Stimulated activated CD8-positive, alpha-beta memory T cell treated with anti-CD3 and anti-CD28 coated beads, Interleukin-7, amount 100 ng/mL, for 48 hours (primary cell): ENCODE results near the gene KLF13.
A peak's percentile ranks its signal among the peaks of the same experiment; 100 is the strongest.

Source experiments
- DNase-seq, 2 donors: peaks; one replicate each; pipeline ENCODE4 v3.0.0-alpha.2; 2020; ENCODE audit warnings: low read depth in 1 of 2; ENCODE audit errors: extremely low read depth in 1 of 2

KLF13 gene

GRCh38 chr15:31377030-31377429 lies 50.4 kb downstream of the KLF13 start:
- no peak for DNase-seq

- DNase-seq, result no peak
These were observed 51.8 kb downstream of the KLF13 start for GRCh38 chr15:31378363-31378903.

- DNase-seq, result no peak
These were observed 52.4 kb downstream of the KLF13 start for GRCh38 chr15:31379042-31379441.

- DNase-seq, result no peak
These were observed 52.9 kb downstream of the KLF13 start for GRCh38 chr15:31379577-31379976.

DNA sequence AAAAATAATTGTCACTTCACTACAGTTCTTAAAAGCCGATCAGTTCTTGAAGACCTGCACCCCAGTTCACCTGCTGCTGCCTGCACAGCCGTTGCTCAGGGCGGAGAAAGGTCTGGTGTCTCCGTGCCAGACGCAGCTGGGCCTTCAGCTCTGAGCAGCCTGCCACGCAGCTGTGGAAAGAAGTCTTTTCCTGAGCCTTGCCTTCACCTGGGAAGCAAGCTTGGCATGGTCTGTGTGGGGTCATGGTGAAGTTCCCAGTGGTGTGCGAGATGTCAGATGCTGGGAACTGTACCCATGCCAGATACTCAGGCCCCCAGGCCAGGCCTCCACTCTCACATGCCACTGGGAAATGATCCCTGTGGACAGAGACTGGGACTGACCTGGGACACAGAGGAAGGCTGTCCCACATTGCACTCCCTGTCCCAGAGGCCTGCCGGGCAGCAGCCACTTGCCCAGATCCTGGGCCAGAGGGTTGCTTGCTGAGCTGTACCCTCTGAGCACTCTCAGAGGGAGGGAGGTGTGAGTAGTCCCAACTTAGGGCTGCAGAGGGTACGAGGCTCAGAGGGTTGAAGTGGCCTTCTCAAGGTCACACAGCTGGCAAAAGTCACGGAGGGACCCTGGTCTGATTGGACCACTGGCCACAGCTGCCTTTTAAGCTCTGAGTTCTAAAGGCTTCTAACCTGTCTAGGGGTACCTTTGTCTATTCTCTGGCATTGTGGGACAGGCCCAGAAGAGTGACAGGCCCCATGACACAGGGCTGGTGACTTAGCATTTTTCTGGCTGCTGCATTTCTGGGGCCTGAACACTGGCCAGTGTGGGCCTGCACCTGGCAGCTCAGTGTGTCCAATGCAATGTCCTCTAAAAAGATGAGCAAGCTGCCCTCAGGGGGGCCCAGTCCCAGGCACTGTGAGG lies 55.4 kb downstream of the KLF13 start:
- no peak for DNase-seq

DNA sequence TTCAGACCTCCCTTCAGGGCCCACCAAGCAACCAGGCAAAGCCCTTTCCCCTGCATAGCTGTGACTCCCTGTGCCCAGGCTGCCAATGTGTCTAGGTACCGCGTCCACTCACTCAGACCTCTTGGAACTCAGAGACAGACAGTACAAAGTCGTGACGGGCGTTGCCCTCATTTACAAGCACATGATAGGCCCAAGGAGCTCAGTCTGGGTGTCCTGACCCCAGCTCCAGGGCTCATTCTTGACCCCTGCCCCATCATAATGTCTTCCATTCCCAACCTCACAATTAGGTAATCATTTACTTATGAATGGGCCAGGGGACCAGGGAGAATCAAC lies 56.0 kb downstream of the KLF13 start:
- DNase-seq, result no peak

GRCh38 chr15:31383139-31383538 lies 56.5 kb downstream of the KLF13 start:
- no peak for DNase-seq

GRCh38 chr15:31384568-31384967 lies 57.9 kb downstream of the KLF13 start:
- no peak for DNase-seq

DNA sequence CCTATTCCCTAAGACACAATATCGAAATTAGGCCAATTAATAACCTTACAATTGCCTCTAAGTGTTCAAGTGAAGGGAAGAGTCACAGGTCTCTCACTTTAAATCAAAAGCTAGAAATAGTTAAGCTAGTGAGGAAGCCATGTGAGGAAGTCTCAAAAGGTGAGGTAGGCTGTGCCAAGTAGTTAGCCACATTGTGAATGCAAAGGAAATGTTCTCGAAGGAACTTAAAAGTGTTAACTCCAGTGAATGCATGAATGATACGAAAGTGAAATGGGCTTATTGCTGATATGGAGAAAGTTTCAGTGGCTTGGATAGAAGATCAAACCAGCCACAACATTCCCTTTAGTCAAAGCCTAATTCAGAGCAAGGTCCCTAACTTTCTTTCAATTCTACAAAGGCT lies 59.1 kb downstream of the KLF13 start:
- no peak for DNase-seq

DNA sequence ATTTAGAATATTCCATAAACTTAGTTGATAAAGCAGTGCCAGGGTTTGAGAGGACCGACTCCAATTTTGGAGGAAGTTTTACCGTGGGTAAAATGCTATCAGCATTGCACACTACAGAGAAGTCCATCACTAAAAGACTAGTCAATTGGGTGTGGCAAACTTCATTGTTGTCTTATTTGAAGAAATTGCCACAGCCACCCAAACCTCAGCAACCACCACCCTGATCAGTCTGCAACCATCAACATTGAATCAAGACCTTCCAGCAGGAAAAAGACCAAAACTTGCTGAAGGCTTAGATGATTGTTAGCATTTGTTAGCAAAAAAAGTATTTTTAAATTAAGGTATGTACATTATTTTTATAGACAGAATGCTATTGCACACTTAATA lies 60.5 kb downstream of the KLF13 start:
- DNase-seq, result no peak

- no peak for DNase-seq
These were observed 61.0 kb downstream of the KLF13 start for GRCh38 chr15:31387479-31388118.

- no peak for DNase-seq
These were observed 62.9 kb downstream of the KLF13 start for GRCh38 chr15:31389576-31389975.

DNA sequence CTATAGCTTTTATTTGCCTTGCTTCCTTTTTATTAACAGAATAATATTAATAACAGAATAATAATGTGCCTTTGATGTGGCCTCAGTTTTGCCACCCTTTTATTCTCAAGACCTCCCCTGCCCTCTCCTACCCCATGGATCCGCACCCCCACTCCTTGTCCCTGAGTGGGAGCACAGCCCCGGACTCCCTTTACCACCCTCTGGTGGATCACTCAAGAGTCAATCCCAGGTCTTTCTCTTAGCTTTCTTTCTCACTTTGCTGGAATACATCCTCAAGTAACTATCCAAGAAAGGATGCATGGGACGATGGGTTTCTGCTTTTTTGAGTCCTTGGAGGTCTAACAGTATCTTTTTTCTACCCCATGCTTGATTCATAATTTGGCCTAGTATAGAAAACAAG lies 63.4 kb downstream of the KLF13 start:
- no peak for DNase-seq

DNA sequence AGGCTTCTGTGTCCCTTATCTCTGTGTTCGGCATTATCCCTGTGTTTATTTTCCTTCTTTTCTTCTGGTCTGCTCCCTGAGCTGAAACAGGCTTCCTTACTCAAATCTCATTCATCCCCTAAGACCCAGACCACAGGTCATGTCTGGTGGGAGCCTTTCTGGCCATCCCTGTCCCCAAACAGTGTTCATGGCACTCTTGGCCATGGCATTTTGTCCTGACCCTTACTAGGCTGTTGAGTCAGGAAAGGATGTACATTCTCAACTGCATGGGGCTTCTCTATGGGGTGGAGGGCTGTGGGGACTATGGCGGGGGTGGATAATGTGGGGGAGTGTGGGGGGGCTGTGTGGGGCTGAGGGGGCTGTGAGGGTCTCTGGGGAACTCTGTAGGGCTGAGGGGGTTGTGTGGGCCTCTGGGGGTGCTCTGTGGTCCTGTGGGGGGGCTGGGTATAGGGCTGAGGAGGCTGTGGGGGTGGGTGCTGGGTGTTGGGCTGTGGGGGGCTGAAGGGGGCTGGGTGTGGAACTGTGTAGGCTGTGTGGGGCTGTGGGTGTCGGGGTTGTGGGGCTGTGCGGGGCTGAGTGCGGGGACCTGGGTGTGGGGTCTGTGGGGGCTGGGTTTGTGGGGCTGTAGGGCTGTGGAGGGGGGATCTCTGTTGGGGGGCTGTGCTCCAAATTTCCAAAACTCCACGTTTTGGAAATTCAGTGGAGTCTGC lies 64.3 kb downstream of the KLF13 start:
- DNase-seq, result no peak

- peak; percentile 60 to 72 for DNase-seq
These were observed 65.3 kb downstream of the KLF13 start for GRCh38 chr15:31391687-31392671.

- no peak for DNase-seq
These were observed 66.2 kb downstream of the KLF13 start for GRCh38 chr15:31392761-31393401.

DNA sequence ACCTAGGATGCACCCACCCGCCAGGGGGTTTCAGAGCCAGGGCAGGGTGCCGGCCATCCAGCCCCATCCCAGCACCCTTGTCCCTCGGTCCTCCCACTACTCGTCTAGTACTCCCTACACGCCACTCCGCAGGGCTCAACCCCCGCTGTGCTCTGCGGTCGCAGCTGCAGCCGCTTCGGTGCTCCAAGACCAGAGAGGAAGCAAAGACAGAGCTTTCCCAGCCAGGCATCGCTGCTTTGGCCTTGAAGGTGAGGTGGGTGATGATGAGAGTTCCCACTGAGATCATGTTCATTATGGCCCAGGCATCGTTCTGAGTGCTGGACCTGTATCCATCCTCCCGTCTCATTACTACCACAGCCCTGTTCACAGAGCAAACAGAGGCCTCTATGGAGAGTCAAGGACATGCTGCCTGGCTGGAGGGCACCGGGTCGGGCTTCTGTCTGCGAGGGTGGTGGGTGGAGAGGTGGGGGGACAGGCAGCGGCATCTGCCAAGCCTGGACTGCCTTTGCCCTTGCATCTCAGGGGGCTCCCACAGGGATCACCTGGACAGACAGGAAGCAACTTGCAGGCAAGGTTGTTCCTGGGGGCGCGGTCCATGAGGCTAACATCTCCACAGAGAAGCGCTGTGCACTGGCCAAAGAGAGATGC lies 66.9 kb downstream of the KLF13 start:
- DNase-seq, result no peak

- DNase-seq, result no peak
These were observed 70.4 kb downstream of the KLF13 start for GRCh38 chr15:31396881-31397560.
